MG63 (cell line): Measurements from ENCODE around the gene RPS19BP1. TPM values are rescaled to one million over a fixed set of nuclear protein-coding genes. Genes with fewer than 3 reads are reported as not detected.
A peak's percentile ranks its signal among the peaks of the same experiment; 100 is the strongest.

Experiments used
- DNase-seq: peaks from one replicate; pipeline ENCODE4 v3.0.0-alpha.2; 2020
- H3K27me3 ChIP-seq: fragments of 250-450 bp; sonication (Bioruptor Pico); 2 replicates; pipeline ENCODE4 v1.5.1; 2020; ENCODE audit warnings: mild to moderate bottlenecking, moderate library complexity
- H3K36me3 ChIP-seq: fragments of 250-450 bp; sonication (Bioruptor Pico); 2 replicates; pipeline ENCODE4 v1.5.1; 2020; ENCODE audit warnings: mild to moderate bottlenecking, moderate library complexity
- H3K4me3 ChIP-seq: fragments of 250-450 bp; sonication (Bioruptor Pico); 2 replicates; pipeline ENCODE4 v1.5.1; 2020; ENCODE audit warnings: mild to moderate bottlenecking, moderate library complexity
- H3K9me3 ChIP-seq: fragments of 250-450 bp; sonication (Bioruptor Pico); 2 replicates; pipeline ENCODE4 v1.5.1; 2020; ENCODE audit warnings: mild to moderate bottlenecking, moderate library complexity
- total RNA-seq: library from RNA; depleted of rRNA; stranded (reverse); fragments of >200 nt; shearing (Covaris generic); gene quantifications from 2 replicates; pipeline ENCODE4 v1.2.3, GENCODE V29; 2014; ENCODE audit warnings: low replicate concordance

Gene RPS19BP1
- total RNA-seq, 1 experiment from 2014 or later, result 161 TPM

GRCh38 chr22:39563571-39564428 is 31.3 kb upstream of the RPS19BP1 start:
- Histone ChIP-seq H3K36me3 (no peaks in the 10 kb centered on the region), H3K9me3 (no peaks in the 10 kb centered on the region), H3K27me3 (no peaks in the 10 kb centered on the region; the same call in 1 of the 2 replicates), H3K4me3 (no peak overlapping the region)
- DNase-seq, result no peak

- H3K36me3 ChIP-seq, result no peaks in the 10 kb centered on the region
- DNase-seq, result no peak
- no peaks in the 10 kb centered on the region for H3K9me3 ChIP-seq
- no peak overlapping the region for H3K4me3 ChIP-seq
- no peaks in the 10 kb centered on the region; the same call in 1 of the 2 replicates for H3K27me3 ChIP-seq
Measured at GRCh38 chr22:39562839-39563489, 30.4 kb upstream of the RPS19BP1 start.

DNA sequence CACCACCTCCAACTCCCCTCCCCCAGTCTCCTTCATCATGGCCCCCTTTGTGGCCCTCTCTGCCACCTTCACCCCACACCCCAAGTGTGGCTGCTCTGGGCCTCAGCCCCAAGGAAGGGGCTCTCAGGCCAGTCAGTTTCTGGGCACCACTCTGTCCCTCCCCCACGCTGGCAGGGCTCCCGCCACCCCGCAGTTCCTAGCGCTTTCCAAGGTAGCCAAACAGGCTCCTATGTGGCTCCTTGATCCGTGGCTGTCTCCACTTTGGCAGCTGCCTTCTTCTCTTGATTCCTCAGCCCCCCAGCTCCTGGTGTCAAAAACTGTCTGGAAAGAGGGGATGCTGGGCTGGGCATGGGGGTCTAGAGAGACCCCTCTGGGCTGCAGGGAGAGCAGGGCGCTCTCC is 27.6 kb upstream of the RPS19BP1 start:
- DNase-seq, result no peak
- no peaks in the 10 kb centered on the region for H3K36me3 ChIP-seq
- H3K9me3 ChIP-seq, result no peaks in the 10 kb centered on the region
- H3K4me3 ChIP-seq, result no peak overlapping the region
- peaks cover 12% of the 10 kb centered on the region for H3K27me3 ChIP-seq

DNA sequence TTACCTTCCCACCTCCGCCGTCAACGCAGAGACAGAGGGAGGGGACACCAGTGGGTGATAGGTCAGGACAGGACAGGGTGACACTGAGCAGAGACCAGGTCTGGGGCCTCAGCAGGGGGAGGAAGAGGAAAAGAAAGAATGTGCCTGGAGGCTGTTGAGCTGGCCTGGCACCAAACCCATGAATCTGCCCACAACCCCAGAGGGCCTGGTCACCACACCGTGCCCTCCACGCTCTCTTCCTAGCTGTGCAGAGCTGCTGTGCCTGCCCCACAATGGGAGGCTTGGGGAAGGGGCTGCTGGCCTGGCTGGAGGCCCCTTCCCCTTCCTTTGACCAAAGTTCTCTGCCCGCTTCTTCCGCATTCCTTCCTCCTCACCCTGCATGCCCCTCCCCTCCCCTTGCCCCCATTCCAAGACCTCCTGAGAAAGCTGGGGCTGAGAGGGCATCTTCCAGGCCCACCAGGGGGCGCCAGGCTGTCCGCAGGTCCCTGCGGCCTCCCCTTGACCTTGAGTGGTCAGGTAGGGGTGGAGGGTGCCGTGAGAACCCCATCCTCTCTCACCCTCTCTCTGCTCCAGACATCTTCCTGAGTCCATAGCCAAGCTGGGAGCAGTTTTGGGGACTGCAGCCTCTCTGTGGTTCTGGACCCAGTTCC is 27.0 kb upstream of the RPS19BP1 start:
- DNase-seq, result peak; percentile 21
- Histone ChIP-seq H3K36me3 (no peaks in the 10 kb centered on the region), H3K27me3 (peaks cover 12% of the 10 kb centered on the region), H3K9me3 (no peaks in the 10 kb centered on the region), H3K4me3 (no peak overlapping the region)

GRCh38 chr22:39558950-39559349 is 26.4 kb upstream of the RPS19BP1 start:
- Histone ChIP-seq H3K27me3 (peaks cover 12% of the 10 kb centered on the region), H3K36me3 (no peaks in the 10 kb centered on the region), H3K4me3 (no peak overlapping the region), H3K9me3 (no peaks in the 10 kb centered on the region)
- DNase-seq, result no peak

- DNase-seq, result no peak
- Histone ChIP-seq H3K36me3 (no peaks in the 10 kb centered on the region), H3K9me3 (no peaks in the 10 kb centered on the region), H3K27me3 (peaks cover 12% of the 10 kb centered on the region), H3K4me3 (no peak overlapping the region)
Measured at GRCh38 chr22:39558254-39558727, 25.7 kb upstream of the RPS19BP1 start.

DNA sequence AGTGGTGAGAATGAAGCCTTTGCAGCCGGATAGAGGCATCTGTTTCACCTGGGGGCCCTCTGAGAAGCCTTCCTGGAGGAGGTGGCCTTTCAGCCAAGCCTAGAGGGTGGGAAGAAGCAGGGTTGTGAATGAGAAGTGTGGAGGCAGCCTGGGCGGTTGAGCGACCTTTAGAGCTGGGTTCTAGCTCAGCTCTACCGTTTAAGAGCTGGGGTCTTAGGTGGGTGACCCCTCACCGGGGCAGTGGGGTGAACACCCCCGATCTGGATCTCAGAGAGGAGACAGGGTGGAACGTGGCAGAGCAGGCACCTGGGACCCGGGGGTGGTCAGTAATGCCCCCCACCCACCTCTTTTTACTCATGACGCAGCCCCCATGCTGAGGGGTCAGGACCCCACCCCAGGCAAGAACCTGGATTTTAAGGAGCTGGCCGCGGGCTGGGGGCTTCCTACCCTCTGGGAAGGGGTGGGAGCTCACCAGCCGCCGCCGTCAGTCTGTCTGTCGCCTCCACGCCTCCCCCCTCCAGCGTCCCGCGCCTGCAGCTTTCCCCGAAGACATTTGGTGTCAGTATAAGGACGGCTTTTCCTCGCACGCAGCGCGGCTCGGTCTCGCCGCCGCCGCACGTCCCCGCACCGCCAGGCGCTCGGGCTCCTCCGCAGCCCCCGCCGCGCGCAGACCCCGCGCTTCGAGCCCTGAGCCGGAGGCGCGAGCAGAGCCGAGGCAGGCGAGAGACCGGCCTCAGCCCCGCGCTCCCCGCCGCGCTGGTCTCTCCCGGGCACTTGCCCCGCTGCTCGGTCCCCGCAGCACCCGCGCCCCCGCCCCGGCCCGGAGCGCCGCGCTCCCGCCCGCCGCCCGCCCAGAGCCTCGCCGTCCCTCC is 24.7 kb upstream of the RPS19BP1 start:
- Histone ChIP-seq H3K4me3 (no peak overlapping the region), H3K9me3 (no peaks in the 10 kb centered on the region), H3K27me3 (peaks cover 12% of the 10 kb centered on the region), H3K36me3 (no peaks in the 10 kb centered on the region)
- peak; percentile 29 for DNase-seq

DNA sequence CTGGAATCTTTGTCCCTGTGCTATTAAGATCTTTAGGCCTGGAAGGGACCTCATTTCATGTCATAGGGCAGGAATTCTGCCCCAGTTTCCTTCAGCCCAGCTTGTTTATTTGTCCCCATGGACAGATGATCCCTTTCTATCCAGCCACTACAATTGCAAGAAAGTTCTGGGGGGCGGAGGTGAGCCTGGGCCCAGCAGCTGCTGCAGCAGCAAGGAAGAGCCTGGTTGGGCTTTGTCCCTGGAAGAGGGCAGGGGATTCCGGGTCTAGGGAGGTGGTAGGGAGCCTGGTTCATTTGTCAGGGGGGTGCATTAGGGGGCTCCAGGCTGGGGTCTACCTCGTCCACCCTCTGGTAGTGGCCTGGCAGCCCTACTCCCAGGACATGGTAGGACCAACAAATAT is 21.6 kb upstream of the RPS19BP1 start:
- no peaks in the 10 kb centered on the region for H3K9me3 ChIP-seq
- DNase-seq, result no peak
- H3K36me3 ChIP-seq, result no peaks in the 10 kb centered on the region
- H3K27me3 ChIP-seq, result peaks cover 12% of the 10 kb centered on the region
- no peak overlapping the region for H3K4me3 ChIP-seq

DNA sequence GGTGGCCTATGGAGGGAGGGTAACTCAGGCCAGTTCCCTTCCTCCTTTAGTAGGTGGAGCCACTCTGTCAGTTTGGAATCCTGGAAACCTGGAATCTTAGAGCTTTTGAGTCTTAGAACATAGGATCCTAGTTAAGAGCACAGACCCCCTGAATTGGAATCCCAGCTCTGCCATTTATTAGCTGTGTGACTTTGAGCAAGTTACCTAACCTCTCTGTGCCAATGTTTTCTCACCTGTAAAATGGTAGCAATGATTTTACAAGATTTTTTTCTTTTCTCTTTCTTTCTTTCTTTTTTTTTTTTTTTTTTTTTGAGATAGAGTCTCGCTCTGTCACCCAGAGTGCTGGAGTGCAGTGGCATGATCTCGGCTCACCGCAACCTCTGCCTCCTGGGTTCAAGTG is 20.9 kb upstream of the RPS19BP1 start:
- no peak for DNase-seq
- Histone ChIP-seq H3K9me3 (no peaks in the 10 kb centered on the region), H3K36me3 (no peaks in the 10 kb centered on the region), H3K27me3 (peaks cover 12% of the 10 kb centered on the region), H3K4me3 (no peak overlapping the region)

DNA sequence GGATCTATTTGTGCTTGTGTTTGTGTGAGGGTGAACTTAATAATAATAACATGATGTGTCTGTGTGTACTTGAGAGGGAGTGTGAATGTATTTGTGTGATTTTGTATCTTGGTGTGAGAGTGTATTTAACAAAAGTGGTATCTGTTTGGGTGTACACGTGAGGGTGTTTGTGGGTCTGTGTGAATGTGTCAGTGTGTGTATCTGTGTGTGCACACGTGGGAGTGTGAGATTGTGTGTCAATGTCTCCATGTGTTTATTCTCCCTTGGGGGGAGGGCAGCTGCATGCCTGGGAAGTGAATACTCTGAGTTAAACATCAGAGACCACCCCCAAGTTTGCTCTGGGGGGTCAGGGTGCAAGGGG is 15.0 kb upstream of the RPS19BP1 start:
- Histone ChIP-seq H3K4me3 (no peak overlapping the region), H3K9me3 (no peaks in the 10 kb centered on the region), H3K27me3 (no peaks in the 10 kb centered on the region), H3K36me3 (no peaks in the 10 kb centered on the region)
- DNase-seq, result no peak

- peak; percentile 72 for DNase-seq
- H3K36me3 ChIP-seq, result no peaks in the 10 kb centered on the region
- H3K9me3 ChIP-seq, result no peaks in the 10 kb centered on the region
- no peaks in the 10 kb centered on the region for H3K27me3 ChIP-seq
- no peak overlapping the region for H3K4me3 ChIP-seq
Measured at GRCh38 chr22:39546889-39547586, 14.5 kb upstream of the RPS19BP1 start.

DNA sequence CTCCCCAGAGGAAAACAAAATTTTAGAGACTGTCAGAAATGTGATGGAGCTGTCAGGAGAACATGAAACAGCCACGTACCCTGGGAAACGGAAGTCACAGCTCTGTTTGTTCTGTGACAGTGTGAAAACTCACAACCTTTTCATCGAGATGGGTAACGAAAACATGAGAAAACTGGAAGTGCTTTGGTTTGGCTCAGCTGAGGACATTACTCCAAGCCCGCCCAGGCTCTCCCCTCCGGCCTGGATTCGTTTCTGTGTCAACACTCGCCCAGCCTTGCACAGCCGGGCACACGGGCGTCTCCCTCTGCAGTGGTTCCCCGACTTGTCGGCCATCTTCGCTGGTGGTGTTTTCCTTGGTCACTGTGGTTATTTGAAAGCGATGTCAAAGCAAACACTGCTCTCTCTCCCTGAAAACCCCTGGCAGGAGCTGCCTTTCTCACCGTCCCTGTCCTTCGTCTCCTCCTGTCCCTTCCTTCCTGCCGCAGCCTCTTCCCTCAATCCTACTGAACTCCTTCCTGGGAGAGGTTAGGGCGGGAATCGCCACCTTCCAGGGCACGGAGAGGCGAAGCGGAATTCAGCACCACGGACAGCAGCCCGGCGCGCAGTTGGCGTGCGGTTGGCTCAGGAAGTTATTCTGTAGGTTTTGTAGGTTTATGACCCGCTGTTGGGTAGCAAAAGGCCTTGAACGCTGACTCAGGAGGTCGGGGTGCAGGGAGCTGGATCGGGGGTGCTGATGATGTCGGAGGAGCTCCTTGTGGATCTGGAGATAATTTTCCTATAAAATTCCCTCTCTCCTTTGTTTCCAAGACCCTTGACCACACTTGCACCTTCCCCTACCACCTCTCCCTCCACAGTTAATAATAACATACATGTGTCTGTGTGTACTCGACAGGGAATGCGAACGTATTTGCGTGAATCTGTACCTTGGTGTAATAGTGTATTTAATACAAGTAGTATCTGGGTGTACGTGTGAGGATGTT is 13.1 kb upstream of the RPS19BP1 start:
- no peak overlapping the region for H3K4me3 ChIP-seq
- DNase-seq, result no peak
- no peaks in the 10 kb centered on the region for H3K27me3 ChIP-seq
- no peaks in the 10 kb centered on the region for H3K9me3 ChIP-seq
- no peaks in the 10 kb centered on the region for H3K36me3 ChIP-seq

DNA sequence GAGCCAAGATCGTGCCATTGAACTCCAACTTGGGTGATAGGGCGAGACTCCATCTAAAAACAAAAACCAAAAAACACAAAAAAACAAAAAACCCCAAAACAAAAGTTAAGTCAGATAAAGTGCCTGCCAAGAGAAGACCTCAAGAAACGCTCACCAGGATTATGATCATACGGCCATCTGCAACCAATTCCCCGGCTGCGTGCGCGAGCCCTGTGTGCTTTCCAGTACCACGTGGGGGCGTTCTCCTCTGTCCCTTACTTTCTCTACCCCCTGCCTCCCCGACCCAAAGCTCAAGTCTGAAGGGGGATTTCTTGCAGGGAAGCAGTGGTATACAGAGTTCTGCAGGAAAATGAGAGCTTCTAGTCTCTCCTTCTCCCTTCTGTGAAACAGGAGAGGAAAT is 10.5 kb upstream of the RPS19BP1 start:
- Histone ChIP-seq H3K9me3 (no peaks in the 10 kb centered on the region), H3K36me3 (no peaks in the 10 kb centered on the region), H3K27me3 (no peaks in the 10 kb centered on the region), H3K4me3 (no peak overlapping the region)
- peak; percentile 33 for DNase-seq

GRCh38 chr22:39537975-39538374 is 5.4 kb upstream of the RPS19BP1 start:
- no peaks in the 10 kb centered on the region for H3K36me3 ChIP-seq
- H3K9me3 ChIP-seq, result no peaks in the 10 kb centered on the region
- no peak overlapping the region for H3K4me3 ChIP-seq
- H3K27me3 ChIP-seq, result no peaks in the 10 kb centered on the region
- no peak for DNase-seq

DNA sequence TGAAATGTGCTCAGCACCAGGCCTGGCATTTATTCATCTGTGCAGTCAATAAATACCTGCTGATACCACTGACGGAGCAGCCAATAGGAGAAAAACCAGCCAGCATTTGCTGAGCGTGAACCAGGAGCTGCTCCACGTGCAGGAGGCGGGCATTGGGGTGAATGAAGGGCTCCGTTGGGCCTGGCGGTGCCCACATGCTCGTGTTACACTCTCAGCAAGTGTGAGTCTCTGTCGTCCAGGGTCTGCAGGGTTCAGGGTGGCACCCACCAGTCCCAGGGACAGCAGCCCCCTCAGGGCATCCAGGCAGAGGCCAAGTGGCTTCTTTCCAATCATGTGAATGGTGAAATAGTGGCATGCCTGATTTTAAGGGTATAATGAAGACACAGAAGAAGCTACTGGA is 4.2 kb upstream of the RPS19BP1 start:
- Histone ChIP-seq H3K36me3 (no peaks in the 10 kb centered on the region; the same call in 1 of the 2 replicates), H3K4me3 (no peak overlapping the region), H3K27me3 (no peaks in the 10 kb centered on the region), H3K9me3 (no peaks in the 10 kb centered on the region)
- DNase-seq, result no peak
